ENCODE results near the gene CDK17.

DNA sequence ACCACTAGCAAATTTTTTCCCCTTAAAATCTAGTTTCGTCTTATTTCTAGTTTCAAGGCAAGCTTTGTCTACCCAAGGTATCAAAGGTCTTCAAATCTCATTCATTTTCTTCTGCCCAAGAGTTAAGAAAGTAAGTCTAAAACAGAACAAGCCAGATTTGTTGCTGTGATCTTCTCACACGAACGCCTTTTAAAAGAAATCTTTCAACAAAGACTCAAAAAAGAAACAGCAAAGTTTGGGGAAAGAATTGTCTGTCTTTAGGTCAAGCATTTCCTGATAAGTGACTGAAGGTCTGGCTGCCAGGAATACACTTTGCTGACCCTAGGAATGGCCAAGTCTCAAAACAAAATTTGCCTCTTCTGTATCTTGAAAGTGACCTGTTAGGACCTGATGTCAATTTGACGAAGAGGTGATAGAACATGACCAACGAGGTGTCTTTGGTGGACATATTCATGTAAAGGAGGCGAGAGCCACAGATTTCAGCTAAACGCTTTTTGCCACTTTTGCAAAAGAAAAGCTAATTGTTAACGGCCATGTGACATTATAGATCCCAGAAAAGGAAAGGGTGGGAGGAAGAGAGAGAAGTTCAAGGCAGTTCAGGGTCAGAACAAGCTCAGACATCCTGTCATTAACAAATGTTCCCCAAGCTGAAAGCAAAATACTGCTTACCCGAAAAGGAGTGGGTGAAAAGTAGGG lies 1.7 kb downstream of the CDK17 start:
- TF ChIP-seq POLR2A (IDR thresholded peaks at IDR 0.05; ENCODE audit: borderline replicate concordance, extremely low read depth, insufficient read depth, insufficient read length) = no peak
- TF ChIP-seq ZNF274 (IDR thresholded peaks at IDR 0.05; ENCODE audit: low read depth, low read length) = no peak
- TF ChIP-seq ZFX (IDR thresholded peaks at IDR 0.05) = no peak
- no peak for TF ChIP-seq EZH2phosphoT487 (IDR thresholded peaks at IDR 0.05; ENCODE audit: borderline replicate concordance)
- TF ChIP-seq RAD21 (IDR thresholded peaks at IDR 0.05; ENCODE audit: low read depth) = no peak
- TF ChIP-seq CTCF (IDR thresholded peaks at IDR 0.05 in 2 of 3, conservative IDR thresholded peaks at IDR 0.05 in 1 of 3; ENCODE audit: borderline replicate concordance in 1 of 3, insufficient read depth in 1 of 3, low read depth in 2 of 3, low read length in 2 of 3) = no peak
- TF ChIP-seq, protein P1, sequence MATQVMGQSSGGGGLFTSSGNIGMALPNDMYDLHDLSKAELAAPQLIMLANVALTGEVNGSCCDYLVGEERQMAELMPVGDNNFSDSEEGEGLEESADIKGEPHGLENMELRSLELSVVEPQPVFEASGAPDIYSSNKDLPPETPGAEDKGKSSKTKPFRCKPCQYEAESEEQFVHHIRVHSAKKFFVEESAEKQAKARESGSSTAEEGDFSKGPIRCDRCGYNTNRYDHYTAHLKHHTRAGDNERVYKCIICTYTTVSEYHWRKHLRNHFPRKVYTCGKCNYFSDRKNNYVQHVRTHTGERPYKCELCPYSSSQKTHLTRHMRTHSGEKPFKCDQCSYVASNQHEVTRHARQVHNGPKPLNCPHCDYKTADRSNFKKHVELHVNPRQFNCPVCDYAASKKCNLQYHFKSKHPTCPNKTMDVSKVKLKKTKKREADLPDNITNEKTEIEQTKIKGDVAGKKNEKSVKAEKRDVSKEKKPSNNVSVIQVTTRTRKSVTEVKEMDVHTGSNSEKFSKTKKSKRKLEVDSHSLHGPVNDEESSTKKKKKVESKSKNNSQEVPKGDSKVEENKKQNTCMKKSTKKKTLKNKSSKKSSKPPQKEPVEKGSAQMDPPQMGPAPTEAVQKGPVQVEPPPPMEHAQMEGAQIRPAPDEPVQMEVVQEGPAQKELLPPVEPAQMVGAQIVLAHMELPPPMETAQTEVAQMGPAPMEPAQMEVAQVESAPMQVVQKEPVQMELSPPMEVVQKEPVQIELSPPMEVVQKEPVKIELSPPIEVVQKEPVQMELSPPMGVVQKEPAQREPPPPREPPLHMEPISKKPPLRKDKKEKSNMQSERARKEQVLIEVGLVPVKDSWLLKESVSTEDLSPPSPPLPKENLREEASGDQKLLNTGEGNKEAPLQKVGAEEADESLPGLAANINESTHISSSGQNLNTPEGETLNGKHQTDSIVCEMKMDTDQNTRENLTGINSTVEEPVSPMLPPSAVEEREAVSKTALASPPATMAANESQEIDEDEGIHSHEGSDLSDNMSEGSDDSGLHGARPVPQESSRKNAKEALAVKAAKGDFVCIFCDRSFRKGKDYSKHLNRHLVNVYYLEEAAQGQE (IDR thresholded peaks at IDR 0.05; ENCODE audit: low read depth) = no peak
- no peak for TF ChIP-seq SIN3A (IDR thresholded peaks at IDR 0.05; ENCODE audit: low read depth)
- no peak for TF ChIP-seq ELF1 (IDR thresholded peaks at IDR 0.05; ENCODE audit: borderline replicate concordance, low read depth)
- no peak for TF ChIP-seq JUND (IDR thresholded peaks at IDR 0.05)
- TF ChIP-seq EZH2 (IDR thresholded peaks at IDR 0.05) = no peak
- no peak for TF ChIP-seq POLR2AphosphoS5 (IDR thresholded peaks at IDR 0.05; ENCODE audit: low read depth, low read length)

All from HCT116 (cell line).